ENCODE data around the gene ZNF586. TPM values are rescaled to one million over a fixed set of nuclear protein-coding genes. Genes with fewer than 3 reads are reported as not detected.
A peak's percentile ranks its signal among the peaks of the same experiment; 100 is the strongest.

Gene ZNF586
- total RNA-seq, 2 donors from 2014 or later: 15.1 to 17.0 TPM

DNA sequence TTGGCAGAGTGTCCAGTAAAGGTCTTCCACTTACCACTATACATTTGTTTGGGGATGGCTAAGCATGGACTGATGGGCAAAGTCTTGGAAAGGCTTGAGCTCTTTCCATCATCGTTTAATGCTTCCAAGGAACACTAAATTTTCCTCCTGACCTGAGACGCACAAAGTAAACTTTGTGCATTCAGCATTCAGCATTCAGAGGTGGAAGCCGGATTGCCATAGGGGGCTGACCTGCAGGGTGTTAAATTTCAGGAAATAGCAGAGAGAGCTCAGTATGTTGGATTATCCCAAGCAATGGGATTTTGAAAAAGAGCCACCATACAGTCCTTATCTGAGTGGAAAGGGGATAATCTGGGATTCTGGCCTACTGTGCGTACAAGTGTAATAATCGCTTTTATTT, 31.2 kb downstream of the ZNF586 start:
- Mint-ChIP-seq H3K27me3 (ENCODE audit: insufficient read depth) (no peaks in the 10 kb centered on the region), H3K27ac (peak overlapping the region; percentile 36), H3K36me3 (ENCODE audit: low read depth) (peaks cover 8% of the 10 kb centered on the region), H3K4me3 (no peak overlapping the region), H3K4me1 (peaks cover 47% of the 10 kb centered on the region), H3K9me3 (no peaks in the 10 kb centered on the region)
- H3K4me3 ChIP-seq (ENCODE audit: low read length): no peak overlapping the region
- no peak for DNase-seq
- peaks cover 2% of the 10 kb centered on the region for H3K9me3 ChIP-seq (ENCODE audit: control insufficient read depth, low read length)
- no peak for TF ChIP-seq CTCF (conservative IDR thresholded peaks at IDR 0.05)
- no peak overlapping the region for H3K27ac ChIP-seq (ENCODE audit: low read depth, low read length)
- WGBS, 2 experiments (ENCODE audit: insufficient coverage in 1 of 2, insufficient read length in 1 of 2): 71 to 86% methylated on average over 5 of the region's 5 CpGs
- peaks cover 16% of the 10 kb centered on the region for H3K36me3 ChIP-seq (ENCODE audit: control insufficient read depth, insufficient read depth, low read length)
- H3K27me3 ChIP-seq (ENCODE audit: control insufficient read depth, insufficient read depth, low read length, poor library complexity, severe bottlenecking): no peaks in the 10 kb centered on the region
- H3K9ac ChIP-seq (ENCODE audit: extremely low read depth, low read length, poor library complexity, severe bottlenecking): no peak overlapping the region
- peaks cover 8% of the 10 kb centered on the region for H3K4me1 ChIP-seq (ENCODE audit: control insufficient read depth, insufficient read depth, low read length)

- H3K9me3 Mint-ChIP-seq: no peaks in the 10 kb centered on the region
- TF ChIP-seq CTCF (conservative IDR thresholded peaks at IDR 0.05): peak; percentile 40
- no peaks in the 10 kb centered on the region for H3K27me3 Mint-ChIP-seq (ENCODE audit: insufficient read depth)
- H3K9me3 ChIP-seq (ENCODE audit: control insufficient read depth, low read length): peaks cover 4% of the 10 kb centered on the region
- no peak overlapping the region for H3K4me3 ChIP-seq (ENCODE audit: low read length)
- H3K4me1 Mint-ChIP-seq: peaks cover 47% of the 10 kb centered on the region
- no peak overlapping the region for H3K27ac ChIP-seq (ENCODE audit: low read depth, low read length)
- H3K36me3 ChIP-seq (ENCODE audit: control insufficient read depth, insufficient read depth, low read length): peaks cover 22% of the 10 kb centered on the region
- H3K27ac Mint-ChIP-seq: peak overlapping the region; percentile 83
- no peak overlapping the region for H3K4me3 Mint-ChIP-seq
- H3K27me3 ChIP-seq (ENCODE audit: control insufficient read depth, insufficient read depth, low read length, poor library complexity, severe bottlenecking): no peaks in the 10 kb centered on the region
- H3K9ac ChIP-seq (ENCODE audit: extremely low read depth, low read length, poor library complexity, severe bottlenecking): no peak overlapping the region
- peaks cover 21% of the 10 kb centered on the region for H3K36me3 Mint-ChIP-seq (ENCODE audit: low read depth)
- peaks cover 8% of the 10 kb centered on the region for H3K4me1 ChIP-seq (ENCODE audit: control insufficient read depth, insufficient read depth, low read length)
- DNase-seq: peak; percentile 77
- 72 to 87% methylated on average over 2 to 4 of the region's 4 CpGs for WGBS, 2 experiments (ENCODE audit: insufficient coverage in 1 of 2, insufficient read length in 1 of 2)
Observed at GRCh38 chr19:57802269-57802668, 32.8 kb downstream of the ZNF586 start.

- Histone ChIP-seq H3K9ac (ENCODE audit: extremely low read depth, low read length, poor library complexity, severe bottlenecking) (peak overlapping the region; percentile 94), H3K9me3 (ENCODE audit: control insufficient read depth, low read length) (peaks cover 4% of the 10 kb centered on the region), H3K4me3 (ENCODE audit: low read length) (peak overlapping the region; percentile 83), H3K27me3 (ENCODE audit: control insufficient read depth, insufficient read depth, low read length, poor library complexity, severe bottlenecking) (no peaks in the 10 kb centered on the region), H3K36me3 (ENCODE audit: control insufficient read depth, insufficient read depth, low read length) (peaks cover 31% of the 10 kb centered on the region), H3K4me1 (ENCODE audit: control insufficient read depth, insufficient read depth, low read length) (peaks cover 8% of the 10 kb centered on the region), H3K27ac (ENCODE audit: low read depth, low read length) (peak overlapping the region; percentile 98)
- no peaks in the 10 kb centered on the region for H3K27me3 Mint-ChIP-seq (ENCODE audit: insufficient read depth)
- peaks cover 29% of the 10 kb centered on the region for H3K36me3 Mint-ChIP-seq (ENCODE audit: low read depth)
- WGBS, 2 experiments (ENCODE audit: insufficient coverage in 1 of 2, insufficient read length in 1 of 2): 3 to 5% methylated on average over 6 of the region's 6 CpGs
- no peak for TF ChIP-seq CTCF (conservative IDR thresholded peaks at IDR 0.05)
- peak overlapping the region; percentile 99 for H3K27ac Mint-ChIP-seq
- H3K4me1 Mint-ChIP-seq: peaks cover 47% of the 10 kb centered on the region
- DNase-seq: no peak
- peaks cover under 1% of the 10 kb centered on the region for H3K9me3 Mint-ChIP-seq
- H3K4me3 Mint-ChIP-seq: peak overlapping the region; percentile 73
Observed at GRCh38 chr19:57803265-57803593, 33.8 kb downstream of the ZNF586 start.
